Measurements from ENCODE around the gene ASAP2. TPM values are rescaled to one million over a fixed set of nuclear protein-coding genes. Genes with fewer than 3 reads are reported as not detected.
A peak's percentile ranks its signal among the peaks of the same experiment; 100 is the strongest.

The ASAP2 gene
- total RNA-seq, 4 donors from 2014 or later, result 22.0 to 54.6 (median 30.0) TPM

DNA sequence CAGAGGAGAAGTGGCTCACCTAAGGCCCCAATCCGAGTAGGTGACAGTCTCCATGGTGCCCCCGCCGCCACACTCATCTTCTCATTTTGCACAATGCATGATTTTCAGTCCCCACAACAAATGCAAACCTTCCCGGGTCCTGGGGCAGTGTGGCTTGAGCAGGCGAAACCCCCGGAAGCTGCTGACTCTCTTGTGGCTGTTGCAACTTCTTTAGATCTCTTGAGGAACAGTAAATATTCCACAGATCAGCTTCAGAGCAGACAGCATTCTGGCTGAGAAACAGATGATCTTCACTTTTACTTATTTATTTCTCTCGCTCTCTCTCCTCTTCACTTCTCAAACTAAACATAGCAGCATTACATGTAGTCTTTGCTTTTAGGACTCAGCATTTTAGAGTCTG is 51.9 kb downstream of the ASAP2 start:
- Histone ChIP-seq H3K4me3 (no peak overlapping the region), H3K27ac (peak overlapping the region; percentile 6), H3K9me3 (no peaks in the 10 kb centered on the region), H3K4me1 (peaks cover 74% of the 10 kb centered on the region), H3K36me3 (no peaks in the 10 kb centered on the region), H3K27me3 (no peaks in the 10 kb centered on the region)
- WGBS, result 78% methylated on average over 7 of the region's 7 CpGs
- TF ChIP-seq POLR2A (IDR thresholded peaks at IDR 0.05), result no peak
- no peak for TF ChIP-seq EP300 (IDR thresholded peaks at IDR 0.05)
- TF ChIP-seq, protein P1, sequence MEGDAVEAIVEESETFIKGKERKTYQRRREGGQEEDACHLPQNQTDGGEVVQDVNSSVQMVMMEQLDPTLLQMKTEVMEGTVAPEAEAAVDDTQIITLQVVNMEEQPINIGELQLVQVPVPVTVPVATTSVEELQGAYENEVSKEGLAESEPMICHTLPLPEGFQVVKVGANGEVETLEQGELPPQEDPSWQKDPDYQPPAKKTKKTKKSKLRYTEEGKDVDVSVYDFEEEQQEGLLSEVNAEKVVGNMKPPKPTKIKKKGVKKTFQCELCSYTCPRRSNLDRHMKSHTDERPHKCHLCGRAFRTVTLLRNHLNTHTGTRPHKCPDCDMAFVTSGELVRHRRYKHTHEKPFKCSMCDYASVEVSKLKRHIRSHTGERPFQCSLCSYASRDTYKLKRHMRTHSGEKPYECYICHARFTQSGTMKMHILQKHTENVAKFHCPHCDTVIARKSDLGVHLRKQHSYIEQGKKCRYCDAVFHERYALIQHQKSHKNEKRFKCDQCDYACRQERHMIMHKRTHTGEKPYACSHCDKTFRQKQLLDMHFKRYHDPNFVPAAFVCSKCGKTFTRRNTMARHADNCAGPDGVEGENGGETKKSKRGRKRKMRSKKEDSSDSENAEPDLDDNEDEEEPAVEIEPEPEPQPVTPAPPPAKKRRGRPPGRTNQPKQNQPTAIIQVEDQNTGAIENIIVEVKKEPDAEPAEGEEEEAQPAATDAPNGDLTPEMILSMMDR (IDR thresholded peaks at IDR 0.05), result no peak
- TF ChIP-seq POLR2AphosphoS5 (IDR thresholded peaks at IDR 0.05), result no peak
- DNase-seq (ENCODE audit: low spot score in 2 of 2), result no peak

GRCh38 chr2:9258953-9259399 is 52.4 kb downstream of the ASAP2 start:
- no peaks in the 10 kb centered on the region for H3K9me3 ChIP-seq
- no peak for TF ChIP-seq POLR2A (IDR thresholded peaks at IDR 0.05)
- TF ChIP-seq, protein P1 (IDR thresholded peaks at IDR 0.05), result no peak
- no peak for TF ChIP-seq EP300 (IDR thresholded peaks at IDR 0.05)
- TF ChIP-seq POLR2AphosphoS5 (IDR thresholded peaks at IDR 0.05), result no peak
- 47% methylated on average over 11 of the region's 12 CpGs for WGBS
- peak overlapping the region; percentile 15 for H3K27ac ChIP-seq
- H3K36me3 ChIP-seq, result no peaks in the 10 kb centered on the region
- DNase-seq (ENCODE audit: low spot score in 2 of 2), result peak in 1 of 2 donors; percentile 75
- no peaks in the 10 kb centered on the region for H3K27me3 ChIP-seq
- H3K4me1 ChIP-seq, result peaks cover 78% of the 10 kb centered on the region
- H3K4me3 ChIP-seq, result no peak overlapping the region

- no peak for DNase-seq (ENCODE audit: low spot score in 2 of 2)
- no peak overlapping the region for H3K4me3 ChIP-seq
- peaks cover 84% of the 10 kb centered on the region for H3K4me1 ChIP-seq
- no peaks in the 10 kb centered on the region for H3K9me3 ChIP-seq
- 67% methylated on average over 6 of the region's 6 CpGs for WGBS
- no peaks in the 10 kb centered on the region for H3K27me3 ChIP-seq
- no peak for TF ChIP-seq POLR2A (IDR thresholded peaks at IDR 0.05)
- peak overlapping the region; percentile 71 for H3K27ac ChIP-seq
- H3K36me3 ChIP-seq, result no peaks in the 10 kb centered on the region
These were observed 53.9 kb downstream of the ASAP2 start for GRCh38 chr2:9260464-9260918.

GRCh38 chr2:9261231-9261883 is 54.7 kb downstream of the ASAP2 start:
- H3K27ac ChIP-seq, result peak overlapping the region; percentile 71
- 56% methylated on average over 6 of the region's 6 CpGs for WGBS
- H3K4me1 ChIP-seq, result peaks cover 80% of the 10 kb centered on the region
- no peaks in the 10 kb centered on the region for H3K27me3 ChIP-seq
- no peak overlapping the region for H3K4me3 ChIP-seq
- TF ChIP-seq POLR2AphosphoS5 (IDR thresholded peaks at IDR 0.05) (no peak), POLR2A (IDR thresholded peaks at IDR 0.05) (no peak), EP300 (IDR thresholded peaks at IDR 0.05) (no peak)
- TF ChIP-seq, protein P1 (IDR thresholded peaks at IDR 0.05), result no peak
- DNase-seq (ENCODE audit: low spot score in 2 of 2), result peak in 1 of 2 donors; percentile 78
- H3K36me3 ChIP-seq, result no peaks in the 10 kb centered on the region
- H3K9me3 ChIP-seq, result no peaks in the 10 kb centered on the region

GRCh38 chr2:9262671-9263171 is 56.1 kb downstream of the ASAP2 start:
- peak in 1 of 2 donors; percentile 67 for DNase-seq (ENCODE audit: low spot score in 2 of 2)
- Histone ChIP-seq H3K4me1 (peaks cover 66% of the 10 kb centered on the region), H3K4me3 (no peak overlapping the region), H3K27ac (peak overlapping the region; percentile 67), H3K27me3 (no peaks in the 10 kb centered on the region), H3K9me3 (no peaks in the 10 kb centered on the region), H3K36me3 (no peaks in the 10 kb centered on the region)
- TF ChIP-seq EP300 (IDR thresholded peaks at IDR 0.05) (no peak), POLR2AphosphoS5 (IDR thresholded peaks at IDR 0.05) (no peak), POLR2A (IDR thresholded peaks at IDR 0.05) (no peak)
- TF ChIP-seq, protein P1 (IDR thresholded peaks at IDR 0.05), result no peak
- 57% methylated on average over 12 of the region's 14 CpGs for WGBS

All from suprapubic skin (tissue), 4 donors.